HEK293 (cell line): Measurements from ENCODE around the gene CABP4.

Experiments
- CTCF ChIA-PET: fragments of 350-600 bp; formaldehyde crosslinking; extraction: SDS; loops from one replicate; lab custom pipeline; 2021; ENCODE audit warnings: antibody characterized with exemption; lab: Yijun Ruan, JAX
- POLR2A ChIA-PET: fragments of 300-600 bp; formaldehyde crosslinking; extraction: SDS; loops from one replicate; lab custom pipeline; 2020; ENCODE audit warnings: antibody characterized with exemption, inconsistent platforms; lab: Yijun Ruan, JAX
- H3K27ac ChIP-seq: fragments of 200-500 bp; sonication (Bioruptor generic); 2 replicates; pipeline ENCODE4 v1.5.1; 2014; ENCODE audit warnings: low read depth, low read length, control low read depth, inconsistent platforms; ENCODE audit errors: extremely low read depth
- H3K36me3 ChIP-seq, 2 experiments: fragments of 200-500 bp in 1 of 2; sonication (Bioruptor generic) in 1 of 2; 1 replicate in 1 of 2; 2 replicates in 1 of 2; pipeline ENCODE4 v1.5.1; 2014 to 2017; ENCODE audit warnings: inconsistent platforms in 2 of 2, low read length in 2 of 2; ENCODE audit not compliant: control insufficient read depth in 2 of 2, insufficient read depth in 1 of 2
- H3K4me1 ChIP-seq: fragments of 200-500 bp; sonication (Bioruptor generic); 2 replicates; pipeline ENCODE4 v1.5.1; 2014; ENCODE audit warnings: mild to moderate bottlenecking, low read length, inconsistent platforms; ENCODE audit not compliant: control insufficient read depth, insufficient read depth
- H3K4me3 ChIP-seq: 2 replicates; pipeline ENCODE4 v1.5.1; 2011; ENCODE audit warnings: low read depth, mild to moderate bottlenecking, control low read depth, low read length, moderate library complexity
- H3K9me3 ChIP-seq: fragments of 200-500 bp; sonication (Bioruptor generic); 2 replicates; pipeline ENCODE4 v1.5.1; 2014; ENCODE audit warnings: low read depth, low read length, inconsistent platforms; ENCODE audit not compliant: control insufficient read depth, insufficient read depth
- EGR2 ChIP-seq: fragments of 450-650 bp; formaldehyde crosslinking; IDR thresholded peaks from 2 replicates; pipeline ENCODE4 v1.5.1; 2016; ENCODE audit warnings: low read depth, missing biosample characterization, missing genetic modification characterization
- HOXC10 ChIP-seq: sonication (generic); formaldehyde crosslinking; IDR thresholded peaks from 2 replicates; pipeline ENCODE4 v1.8.1; 2023; ENCODE audit warnings: mild to moderate bottlenecking, missing genetic modification reagents
- KLF10 ChIP-seq: fragments of 450-650 bp; IDR thresholded peaks from 2 replicates; pipeline ENCODE4 v1.5.1; 2018; ENCODE audit warnings: missing biosample characterization, mild to moderate bottlenecking, missing genetic modification characterization
- SP2 ChIP-seq: fragments of 450-650 bp; formaldehyde crosslinking; IDR thresholded peaks from 2 replicates; pipeline ENCODE4 v1.5.1; 2016; ENCODE audit warnings: missing biosample characterization, missing genetic modification characterization
- ZBTB48 ChIP-seq: fragments of 450-650 bp; formaldehyde crosslinking; IDR thresholded peaks from 2 replicates; pipeline ENCODE4 v1.5.1; 2016; ENCODE audit warnings: missing biosample characterization, missing genetic modification characterization
- ZBTB7A ChIP-seq: fragments of 450-650 bp; formaldehyde crosslinking; IDR thresholded peaks from 2 replicates; pipeline ENCODE4 v1.5.1; 2016; ENCODE audit warnings: low read depth, missing biosample characterization, missing genetic modification characterization
- ZEB2 ChIP-seq: fragments of 450-650 bp; formaldehyde crosslinking; IDR thresholded peaks from 2 replicates; pipeline ENCODE4 v1.5.1; 2016; ENCODE audit warnings: missing biosample characterization, missing genetic modification characterization
- ZFHX2 ChIP-seq: fragments of 450-650 bp; formaldehyde crosslinking; conservative IDR thresholded peaks from 2 replicates; pipeline ENCODE4 v1.5.1; 2016; ENCODE audit warnings: missing biosample characterization, missing genetic modification characterization
- ZNF132 ChIP-seq: fragments of 450-650 bp; formaldehyde crosslinking; IDR thresholded peaks from 2 replicates; pipeline ENCODE4 v1.5.1; 2017; ENCODE audit warnings: missing biosample characterization, missing genetic modification characterization, borderline replicate concordance
- ZNF138 ChIP-seq: fragments of 450-650 bp; formaldehyde crosslinking; IDR thresholded peaks from 2 replicates; pipeline ENCODE4 v1.5.1; 2016; ENCODE audit warnings: missing biosample characterization, missing genetic modification characterization, borderline replicate concordance
- ZNF146 ChIP-seq: fragments of 450-650 bp; formaldehyde crosslinking; IDR thresholded peaks from 2 replicates; pipeline ENCODE4 v1.5.1; 2016; ENCODE audit warnings: missing biosample characterization, missing genetic modification characterization
- ZNF157 ChIP-seq: fragments of 450-650 bp; formaldehyde crosslinking; IDR thresholded peaks from 2 replicates; pipeline ENCODE4 v1.5.1; 2016; ENCODE audit warnings: missing biosample characterization, missing genetic modification characterization
- ZNF174 ChIP-seq: fragments of 450-650 bp; formaldehyde crosslinking; IDR thresholded peaks from 2 replicates; pipeline ENCODE4 v1.5.0; 2017; ENCODE audit warnings: missing biosample characterization, mild to moderate bottlenecking, missing genetic modification characterization
- ZNF184 ChIP-seq: fragments of 450-650 bp; IDR thresholded peaks from 2 replicates; pipeline ENCODE4 v1.5.1; 2018; ENCODE audit warnings: missing biosample characterization, mild to moderate bottlenecking, missing genetic modification characterization
- ZNF223 ChIP-seq: fragments of 450-650 bp; formaldehyde crosslinking; IDR thresholded peaks from 2 replicates; pipeline ENCODE4 v1.5.1; 2016; ENCODE audit warnings: missing biosample characterization, missing genetic modification characterization
- ZNF350 ChIP-seq: fragments of 450-650 bp; formaldehyde crosslinking; IDR thresholded peaks from 2 replicates; pipeline ENCODE4 v1.5.0; 2017; ENCODE audit warnings: missing biosample characterization, mild to moderate bottlenecking, missing genetic modification characterization
- ZNF354C ChIP-seq: fragments of 450-650 bp; formaldehyde crosslinking; IDR thresholded peaks from 2 replicates; pipeline ENCODE4 v1.5.1; 2016; ENCODE audit warnings: missing biosample characterization, missing genetic modification characterization, low read depth, borderline replicate concordance
- ZNF366 ChIP-seq: fragments of 450-650 bp; formaldehyde crosslinking; conservative IDR thresholded peaks from 2 replicates; pipeline ENCODE4 v1.5.1; 2016; ENCODE audit warnings: missing biosample characterization, missing genetic modification characterization
- ZNF433 ChIP-seq: fragments of 450-650 bp; formaldehyde crosslinking; IDR thresholded peaks from 2 replicates; pipeline ENCODE4 v1.5.1; 2016; ENCODE audit warnings: missing biosample characterization, missing genetic modification characterization, low read depth
- ZNF521 ChIP-seq: fragments of 450-650 bp; formaldehyde crosslinking; IDR thresholded peaks from 2 replicates; pipeline ENCODE4 v1.5.1; 2017; ENCODE audit warnings: missing biosample characterization, mild to moderate bottlenecking, missing genetic modification characterization
- ZNF555 ChIP-seq: fragments of 450-650 bp; formaldehyde crosslinking; conservative IDR thresholded peaks from 2 replicates; pipeline ENCODE4 v1.5.1; 2017; ENCODE audit warnings: missing biosample characterization, mild to moderate bottlenecking, missing genetic modification characterization, inconsistent platforms
- ZNF624 ChIP-seq: fragments of 450-650 bp; formaldehyde crosslinking; IDR thresholded peaks from 2 replicates; pipeline ENCODE4 v1.5.1; 2017; ENCODE audit warnings: missing biosample characterization, missing genetic modification characterization
- ZNF664 ChIP-seq: fragments of 450-650 bp; formaldehyde crosslinking; IDR thresholded peaks from 2 replicates; pipeline ENCODE4 v1.5.1; 2016; ENCODE audit warnings: missing biosample characterization, missing genetic modification characterization
- ZNF776 ChIP-seq: fragments of 450-650 bp; formaldehyde crosslinking; IDR thresholded peaks from 2 replicates; pipeline ENCODE4 v1.5.0; 2017; ENCODE audit warnings: missing biosample characterization, missing genetic modification characterization, borderline replicate concordance
- ZNF843 ChIP-seq: fragments of 450-650 bp; formaldehyde crosslinking; IDR thresholded peaks from 2 replicates; pipeline ENCODE4 v1.5.1; 2016; ENCODE audit warnings: missing biosample characterization, missing genetic modification characterization
- ZSCAN16 ChIP-seq: fragments of 450-650 bp; formaldehyde crosslinking; IDR thresholded peaks from 2 replicates; pipeline ENCODE4 v1.5.1; 2016; ENCODE audit warnings: missing biosample characterization, missing genetic modification characterization
- ZSCAN30 ChIP-seq: fragments of 450-650 bp; IDR thresholded peaks from 2 replicates; pipeline ENCODE4 v1.5.1; 2018; ENCODE audit warnings: missing biosample characterization, mild to moderate bottlenecking, missing genetic modification characterization, moderate library complexity
- TF ChIP-seq, protein P1 (sequence below): fragments of 450-650 bp; formaldehyde crosslinking; IDR thresholded peaks from 2 replicates; pipeline ENCODE4 v1.5.1; 2017; ENCODE audit warnings: missing biosample characterization, missing genetic modification characterization
- TF ChIP-seq, protein P2 (sequence below): fragments of 450-650 bp; formaldehyde crosslinking; IDR thresholded peaks from 2 replicates; pipeline ENCODE4 v1.5.1; 2016; ENCODE audit warnings: missing biosample characterization, missing genetic modification characterization
- TF ChIP-seq, protein P3 (sequence below): fragments of 450-650 bp; formaldehyde crosslinking; IDR thresholded peaks from 2 replicates; pipeline ENCODE4 v1.5.1; 2016; ENCODE audit warnings: missing biosample characterization, missing genetic modification characterization
- TF ChIP-seq, protein P4 (sequence below): fragments of 450-650 bp; formaldehyde crosslinking; IDR thresholded peaks from 2 replicates; pipeline ENCODE4 v1.5.1; 2016; ENCODE audit warnings: missing biosample characterization, missing genetic modification characterization

CABP4 gene

DNA sequence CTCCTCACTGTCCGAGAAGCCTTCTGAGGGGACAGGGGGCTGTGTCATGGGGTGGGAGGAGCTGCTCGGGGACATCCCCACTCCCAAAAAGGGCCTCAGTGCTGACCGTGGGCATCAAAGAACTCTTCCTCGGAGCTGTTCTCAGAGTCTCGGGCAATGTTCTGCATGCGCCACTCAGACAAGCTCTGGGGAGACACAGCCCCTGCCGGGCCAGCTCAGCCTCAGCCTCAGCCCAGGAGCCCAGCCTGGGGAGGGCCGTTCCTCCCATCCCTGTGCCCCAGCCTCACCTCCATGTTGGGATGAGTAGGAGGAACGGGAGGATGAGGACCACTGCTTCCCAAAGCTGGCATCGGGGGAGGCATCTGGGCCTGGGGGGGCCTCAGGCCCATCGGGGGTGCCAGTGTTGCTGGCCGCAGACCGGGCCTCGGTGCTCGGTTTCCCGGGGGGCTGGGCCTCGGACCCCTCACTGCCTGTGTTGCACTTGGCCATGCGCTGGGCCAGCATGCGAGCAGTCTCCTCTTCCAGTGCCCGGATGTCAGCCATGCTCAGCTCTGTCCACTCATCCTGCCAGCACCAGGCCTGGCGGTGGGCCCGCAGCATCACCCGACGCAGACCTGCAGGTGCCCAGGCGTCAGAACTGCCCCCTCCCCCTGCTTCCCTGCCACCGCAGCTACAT lies 44.8 kb downstream of the CABP4 start:
- Histone ChIP-seq H3K36me3 (peaks cover 0 to 72% of the 10 kb centered on the region in 2 experiments; a peak in 1 of 3 replicates), H3K9me3 (no peaks in the 10 kb centered on the region), H3K27ac (no peak overlapping the region), H3K4me1 (no peaks in the 10 kb centered on the region), H3K4me3 (no peak overlapping the region)
- TF ChIP-seq ZBTB48 (tag by site-specific recombination) (no peak), ZNF157 (no peak), ZNF184 (tag by site-specific recombination) (no peak), ZSCAN30 (no peak), ZNF776 (tag by site-specific recombination) (no peak), ZNF366 (no peak), ZNF223 (tag by site-specific recombination) (no peak), ZSCAN16 (no peak), ZNF132 (tag by site-specific recombination) (no peak), ZNF146 (tag by site-specific recombination) (no peak), ZEB2 (tag by site-specific recombination) (no peak), ZNF521 (no peak), ZNF624 (tag by site-specific recombination) (no peak), ZNF354C (tag by site-specific recombination) (no peak), HOXC10 (CRISPR knock-in tag) (no peak), ZNF350 (tag by site-specific recombination) (no peak), ZNF664 (no peak)
- TF ChIP-seq, protein P1, sequence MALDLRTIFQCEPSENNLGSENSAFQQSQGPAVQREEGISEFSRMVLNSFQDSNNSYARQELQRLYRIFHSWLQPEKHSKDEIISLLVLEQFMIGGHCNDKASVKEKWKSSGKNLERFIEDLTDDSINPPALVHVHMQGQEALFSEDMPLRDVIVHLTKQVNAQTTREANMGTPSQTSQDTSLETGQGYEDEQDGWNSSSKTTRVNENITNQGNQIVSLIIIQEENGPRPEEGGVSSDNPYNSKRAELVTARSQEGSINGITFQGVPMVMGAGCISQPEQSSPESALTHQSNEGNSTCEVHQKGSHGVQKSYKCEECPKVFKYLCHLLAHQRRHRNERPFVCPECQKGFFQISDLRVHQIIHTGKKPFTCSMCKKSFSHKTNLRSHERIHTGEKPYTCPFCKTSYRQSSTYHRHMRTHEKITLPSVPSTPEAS (tag by site-specific recombination): no peak
- TF ChIP-seq, protein P2, sequence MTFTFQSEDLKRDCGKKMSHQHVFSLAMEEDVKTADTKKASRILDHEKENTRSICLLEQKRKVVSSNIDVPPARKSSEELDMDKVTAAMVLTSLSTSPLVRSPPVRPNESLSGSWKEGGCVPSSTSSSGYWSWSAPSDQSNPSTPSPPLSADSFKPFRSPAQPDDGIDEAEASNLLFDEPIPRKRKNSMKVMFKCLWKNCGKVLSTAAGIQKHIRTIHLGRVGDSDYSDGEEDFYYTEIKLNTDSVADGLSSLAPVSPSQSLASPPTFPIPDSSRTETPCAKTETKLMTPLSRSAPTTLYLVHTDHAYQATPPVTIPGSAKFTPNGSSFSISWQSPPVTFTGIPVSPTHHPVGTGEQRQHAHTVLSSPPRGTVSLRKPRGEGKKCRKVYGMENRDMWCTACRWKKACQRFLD: no peak
- ChIA-PET POLR2A (no interaction called here), CTCF (interaction anchor here (0.6 kb wide), 1 partner anchor 130 kb away, joined by 5 read pairs; no protein-coding TSS in a partner anchor)

- H3K36me3 ChIP-seq: peaks cover 0 to 67% of the 10 kb centered on the region in 2 experiments; a peak in 1 of 3 replicates
- TF ChIP-seq, protein P3, sequence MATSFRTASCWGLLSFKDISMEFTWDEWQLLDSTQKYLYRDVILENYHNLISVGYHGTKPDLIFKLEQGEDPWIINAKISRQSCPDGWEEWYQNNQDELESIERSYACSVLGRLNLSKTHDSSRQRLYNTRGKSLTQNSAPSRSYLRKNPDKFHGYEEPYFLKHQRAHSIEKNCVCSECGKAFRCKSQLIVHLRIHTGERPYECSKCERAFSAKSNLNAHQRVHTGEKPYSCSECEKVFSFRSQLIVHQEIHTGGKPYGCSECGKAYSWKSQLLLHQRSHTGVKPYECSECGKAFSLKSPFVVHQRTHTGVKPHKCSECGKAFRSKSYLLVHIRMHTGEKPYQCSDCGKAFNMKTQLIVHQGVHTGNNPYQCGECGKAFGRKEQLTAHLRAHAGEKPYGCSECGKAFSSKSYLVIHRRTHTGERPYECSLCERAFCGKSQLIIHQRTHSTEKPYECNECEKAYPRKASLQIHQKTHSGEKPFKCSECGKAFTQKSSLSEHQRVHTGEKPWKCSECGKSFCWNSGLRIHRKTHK (tag by site-specific recombination): no peak
- peak; percentile 38; the same call in 1 of the 2 replicates for TF ChIP-seq EGR2 (tag by site-specific recombination)
- TF ChIP-seq, protein P4, sequence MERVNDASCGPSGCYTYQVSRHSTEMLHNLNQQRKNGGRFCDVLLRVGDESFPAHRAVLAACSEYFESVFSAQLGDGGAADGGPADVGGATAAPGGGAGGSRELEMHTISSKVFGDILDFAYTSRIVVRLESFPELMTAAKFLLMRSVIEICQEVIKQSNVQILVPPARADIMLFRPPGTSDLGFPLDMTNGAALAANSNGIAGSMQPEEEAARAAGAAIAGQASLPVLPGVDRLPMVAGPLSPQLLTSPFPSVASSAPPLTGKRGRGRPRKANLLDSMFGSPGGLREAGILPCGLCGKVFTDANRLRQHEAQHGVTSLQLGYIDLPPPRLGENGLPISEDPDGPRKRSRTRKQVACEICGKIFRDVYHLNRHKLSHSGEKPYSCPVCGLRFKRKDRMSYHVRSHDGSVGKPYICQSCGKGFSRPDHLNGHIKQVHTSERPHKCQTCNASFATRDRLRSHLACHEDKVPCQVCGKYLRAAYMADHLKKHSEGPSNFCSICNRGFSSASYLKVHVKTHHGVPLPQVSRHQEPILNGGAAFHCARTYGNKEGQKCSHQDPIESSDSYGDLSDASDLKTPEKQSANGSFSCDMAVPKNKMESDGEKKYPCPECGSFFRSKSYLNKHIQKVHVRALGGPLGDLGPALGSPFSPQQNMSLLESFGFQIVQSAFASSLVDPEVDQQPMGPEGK (tag by site-specific recombination): no peak
- no peak for TF ChIP-seq ZNF843 (tag by site-specific recombination)
- TF ChIP-seq ZNF138: no peak
- no peak for TF ChIP-seq ZBTB7A (tag by site-specific recombination)
- TF ChIP-seq ZFHX2: peak; percentile 62
- no peak for TF ChIP-seq ZNF174
- no peak for TF ChIP-seq ZNF555 (tag by site-specific recombination)
- TF ChIP-seq ZNF433 (tag by site-specific recombination): no peak
- no peak for TF ChIP-seq ZNF366
- 0 out of 2 replicates have a peak, but pooled peaks have one; percentile 10 for TF ChIP-seq SP2 (tag by site-specific recombination)
- no peak for TF ChIP-seq ZNF146 (tag by site-specific recombination)
- TF ChIP-seq KLF10 (tag by site-specific recombination): no peak
Observed at GRCh38 chr11:67500484-67500821, 45.3 kb downstream of the CABP4 start.

More at GRCh38 chr11:67500484-67500821, 45.3 kb downstream of the CABP4 start:
- POLR2A ChIA-PET: no interaction called here
- CTCF ChIA-PET: no interaction called here
- Histone ChIP-seq H3K4me3 (no peak overlapping the region), H3K27ac (no peak overlapping the region), H3K4me1 (no peaks in the 10 kb centered on the region), H3K9me3 (no peaks in the 10 kb centered on the region)
